SK-MEL-5 (cell line): ENCODE results near the gene XPNPEP1. TPM values are rescaled to one million over a fixed set of nuclear protein-coding genes. Genes with fewer than 3 reads are reported as not detected.

Experiments
- DNase-seq: peaks from one replicate; pipeline ENCODE4 v3.0.0-alpha.2; 2016; ENCODE audit warnings: low read depth, low spot score
- in situ Hi-C: cut with HindIII; loops from 2 replicates; pipeline ENCODE4 v1.10.0; 2016; ENCODE audit warnings: low sequenced_read_pairs, high pct_unique_total_duplicates, low pct_unique_long_range_greater_than_20kb
- total RNA-seq: library from RNA; depleted of rRNA; stranded (reverse); fragments of >200 nt; shearing (Covaris generic); gene quantifications from 2 replicates; pipeline ENCODE4 v1.2.3, GENCODE V29; 2014

Gene XPNPEP1
- total RNA-seq, 1 experiment from 2014 or later, result 156 TPM

GRCh38 chr10:109904397-109904796 is 18.9 kb downstream of the XPNPEP1 start:
- DNase-seq, result no peak

GRCh38 chr10:109902992-109903947 is 20.0 kb downstream of the XPNPEP1 start:
- no peak for DNase-seq

More at GRCh38 chr10:109904397-109904796, 18.9 kb downstream of the XPNPEP1 start:
- in situ Hi-C loops, result no loop called here

GRCh38 chr10:109899356-109900331 is 23.7 kb downstream of the XPNPEP1 start:
- no peak for DNase-seq
- in situ Hi-C loops, result no loop called here

More at GRCh38 chr10:109902992-109903947, 20.0 kb downstream of the XPNPEP1 start:
- in situ Hi-C loops, result no loop called here

GRCh38 chr10:109898666-109899355 is 24.5 kb downstream of the XPNPEP1 start:
- DNase-seq, result no peak
- in situ Hi-C loops, result no loop called here

GRCh38 chr10:109898007-109898406 is 25.3 kb downstream of the XPNPEP1 start:
- in situ Hi-C loops, result no loop called here
- DNase-seq, result no peak

- in situ Hi-C loops, result no loop called here
- DNase-seq, result no peak
Measured at GRCh38 chr10:109895848-109896247, 27.5 kb downstream of the XPNPEP1 start.

- in situ Hi-C loops, result no loop called here
- no peak for DNase-seq
Measured at GRCh38 chr10:109895095-109895818, 28.1 kb downstream of the XPNPEP1 start.

- DNase-seq, result no peak
- in situ Hi-C loops, result no loop called here
Measured at GRCh38 chr10:109894516-109894915, 28.8 kb downstream of the XPNPEP1 start.

GRCh38 chr10:109893386-109893785 is 29.9 kb downstream of the XPNPEP1 start:
- no peak for DNase-seq
- in situ Hi-C loops, result no loop called here

- DNase-seq, result no peak
- in situ Hi-C loops, result no loop called here
Measured at GRCh38 chr10:109892931-109893330, 30.4 kb downstream of the XPNPEP1 start.

- DNase-seq, result no peak
- in situ Hi-C loops, result no loop called here
Measured at GRCh38 chr10:109892117-109892516, 31.2 kb downstream of the XPNPEP1 start.

GRCh38 chr10:109891105-109891504 is 32.2 kb downstream of the XPNPEP1 start:
- in situ Hi-C loops, result no loop called here
- DNase-seq, result no peak

- DNase-seq, result no peak
- in situ Hi-C loops, result no loop called here
Measured at GRCh38 chr10:109889867-109890266, 33.4 kb downstream of the XPNPEP1 start.

GRCh38 chr10:109887776-109888175 is 35.5 kb downstream of the XPNPEP1 start:
- DNase-seq, result no peak
- in situ Hi-C loops, result no loop called here

GRCh38 chr10:109887243-109887642 is 36.1 kb downstream of the XPNPEP1 start:
- in situ Hi-C loops, result no loop called here
- DNase-seq, result no peak

- in situ Hi-C loops, result no loop called here
- no peak for DNase-seq
Measured at GRCh38 chr10:109886781-109887140, 36.5 kb downstream of the XPNPEP1 start.
